Measurements from ENCODE around the gene OTC.

DNA sequence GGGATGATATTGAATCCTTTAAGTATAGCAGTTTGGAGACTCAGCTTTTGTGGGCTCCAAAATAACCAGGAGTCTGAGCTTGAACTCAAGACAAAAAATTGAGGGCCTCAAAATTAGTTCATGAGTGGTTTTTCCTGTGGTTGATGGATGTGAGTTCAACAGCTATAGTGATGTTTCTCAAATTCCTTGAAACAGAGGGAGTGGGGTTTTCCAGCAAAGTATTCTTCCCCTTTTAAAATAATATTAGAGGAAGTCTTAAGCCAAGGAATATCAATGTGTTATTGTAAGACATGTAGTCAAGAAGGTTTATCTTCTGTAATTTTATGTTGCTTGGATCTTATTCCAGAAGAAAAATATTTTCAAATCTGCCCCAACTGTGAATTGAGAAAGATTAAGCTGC lies 10.6 kb downstream of the OTC start:
- TF ChIP-seq CTCF (IDR thresholded peaks at IDR 0.05) (no peak), EP300 (IDR thresholded peaks at IDR 0.05) (no peak)

All from stomach (tissue), 4 donors.